ENCODE measurements around the gene EFHD2.
"Not testable (repeated sequence)": the region's sequence is repeated elsewhere in the genome, so short reads cannot be mapped to it uniquely, and the experiment has no call there.

GRCh38 chr1:15434739-15435138, 25.1 kb downstream of the EFHD2 start:
- TF ChIP-seq CTCF, POLR2AphosphoS5, POLR2A, EP300 (IDR thresholded peaks at IDR 0.05): not testable (repeated sequence)
